ENCODE results near the gene SLC9A9.

- TF ChIP-seq, protein P1, sequence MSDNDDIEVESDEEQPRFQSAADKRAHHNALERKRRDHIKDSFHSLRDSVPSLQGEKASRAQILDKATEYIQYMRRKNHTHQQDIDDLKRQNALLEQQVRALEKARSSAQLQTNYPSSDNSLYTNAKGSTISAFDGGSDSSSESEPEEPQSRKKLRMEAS (IDR thresholded peaks at IDR 0.05; ENCODE audit: low read depth, low read length): no peak
- no peak for TF ChIP-seq CTCF (IDR thresholded peaks at IDR 0.05; ENCODE audit: low read depth, low read length)
- no peak for TF ChIP-seq POLR2A (IDR thresholded peaks at IDR 0.05; ENCODE audit: extremely low read depth, insufficient read length)
- TF ChIP-seq MYC (IDR thresholded peaks at IDR 0.05; ENCODE audit: low read depth, low read length): no peak
These were observed 631.0 kb downstream of the SLC9A9 start for GRCh38 chr3:143217283-143217682.

All from NB4 (cell line).